ENCODE measurements around the gene SVIL. TPM values are rescaled to one million over a fixed set of nuclear protein-coding genes. Genes with fewer than 3 reads are reported as not detected.

The SVIL gene
- total RNA-seq, 1 experiment from 2014 or later = 147 TPM

GRCh38 chr10:29472301-29473086 lies 162.3 kb downstream of the SVIL start:
- peaks cover 56% of the 10 kb centered on the region for H3K36me3 Mint-ChIP-seq (ENCODE audit: insufficient read depth, unreplicated experiment)

GRCh38 chr10:29471544-29471859 lies 163.3 kb downstream of the SVIL start:
- Mint-ChIP-seq H3K4me1 (ENCODE audit: low read depth, unreplicated experiment) (peaks cover 17% of the 10 kb centered on the region), H3K9me3 (ENCODE audit: low read depth, unreplicated experiment) (no peaks in the 10 kb centered on the region), H3K27ac (ENCODE audit: unreplicated experiment) (peak overlapping the region; percentile 64), H3K27me3 (ENCODE audit: unreplicated experiment) (no peaks in the 10 kb centered on the region), H3K4me3 (ENCODE audit: low read depth, unreplicated experiment) (no peak overlapping the region), H3K36me3 (ENCODE audit: insufficient read depth, unreplicated experiment) (peaks cover 56% of the 10 kb centered on the region)
- DNase-seq = no peak
- no TSS peak for BruUV-seq (replicated peaks)
- CTCF ChIA-PET = interaction anchor here (0.9 kb wide), 1 partner anchor 64 kb away, joined by 3 read pairs; no protein-coding TSS in a partner anchor
- TF ChIP-seq CTCF (IDR thresholded peaks at IDR 0.05; ENCODE audit: unreplicated experiment) = no peak
- intact Hi-C loops (cut with micrococcal nuclease; ENCODE audit: unreplicated experiment) = no loop called here

More at GRCh38 chr10:29472301-29473086, 162.3 kb downstream of the SVIL start:
- TF ChIP-seq CTCF (IDR thresholded peaks at IDR 0.05; ENCODE audit: unreplicated experiment) = no peak
- CTCF ChIA-PET = no interaction called here
- Mint-ChIP-seq H3K27ac (ENCODE audit: unreplicated experiment) (peak overlapping the region; percentile 64), H3K4me3 (ENCODE audit: low read depth, unreplicated experiment) (no peak overlapping the region), H3K4me1 (ENCODE audit: low read depth, unreplicated experiment) (peaks cover 17% of the 10 kb centered on the region), H3K27me3 (ENCODE audit: unreplicated experiment) (no peaks in the 10 kb centered on the region), H3K9me3 (ENCODE audit: low read depth, unreplicated experiment) (no peaks in the 10 kb centered on the region)
- intact Hi-C loops (cut with micrococcal nuclease; ENCODE audit: unreplicated experiment) = no loop called here
- DNase-seq = no peak
- BruUV-seq (replicated peaks) = no TSS peak

- Mint-ChIP-seq H3K36me3 (ENCODE audit: insufficient read depth, unreplicated experiment) (peaks cover 56% of the 10 kb centered on the region), H3K27me3 (ENCODE audit: unreplicated experiment) (no peaks in the 10 kb centered on the region), H3K4me3 (ENCODE audit: low read depth, unreplicated experiment) (no peak overlapping the region), H3K9me3 (ENCODE audit: low read depth, unreplicated experiment) (no peaks in the 10 kb centered on the region), H3K27ac (ENCODE audit: unreplicated experiment) (peak overlapping the region; percentile 71), H3K4me1 (ENCODE audit: low read depth, unreplicated experiment) (peaks cover 17% of the 10 kb centered on the region)
- no peak for TF ChIP-seq CTCF (IDR thresholded peaks at IDR 0.05; ENCODE audit: unreplicated experiment)
- no TSS peak for BruUV-seq (replicated peaks)
- DNase-seq = no peak
- intact Hi-C loops (cut with micrococcal nuclease; ENCODE audit: unreplicated experiment) = no loop called here
- CTCF ChIA-PET = interaction anchor here (0.9 kb wide), 1 partner anchor 64 kb away, joined by 3 read pairs; no protein-coding TSS in a partner anchor
These were observed 163.8 kb downstream of the SVIL start for GRCh38 chr10:29470843-29471543.

- no peak for DNase-seq
- Mint-ChIP-seq H3K4me3 (ENCODE audit: low read depth, unreplicated experiment) (no peak overlapping the region), H3K27ac (ENCODE audit: unreplicated experiment) (peak overlapping the region; percentile 71), H3K27me3 (ENCODE audit: unreplicated experiment) (no peaks in the 10 kb centered on the region), H3K36me3 (ENCODE audit: insufficient read depth, unreplicated experiment) (peaks cover 61% of the 10 kb centered on the region), H3K4me1 (ENCODE audit: low read depth, unreplicated experiment) (peaks cover 17% of the 10 kb centered on the region), H3K9me3 (ENCODE audit: low read depth, unreplicated experiment) (no peaks in the 10 kb centered on the region)
- intact Hi-C loops (cut with micrococcal nuclease; ENCODE audit: unreplicated experiment) = no loop called here
- BruUV-seq (replicated peaks) = no TSS peak
- CTCF ChIA-PET = no interaction called here
- peak; percentile 39 for TF ChIP-seq CTCF (IDR thresholded peaks at IDR 0.05; ENCODE audit: unreplicated experiment)
These were observed 164.4 kb downstream of the SVIL start for GRCh38 chr10:29470355-29470705.

Measured in Calu3 (cell line).